ENCODE data around the gene AOX1.
"Not testable (repeated sequence)": the region's sequence is repeated elsewhere in the genome, so short reads cannot be mapped to it uniquely, and the experiment has no call there.

Gene AOX1

DNA sequence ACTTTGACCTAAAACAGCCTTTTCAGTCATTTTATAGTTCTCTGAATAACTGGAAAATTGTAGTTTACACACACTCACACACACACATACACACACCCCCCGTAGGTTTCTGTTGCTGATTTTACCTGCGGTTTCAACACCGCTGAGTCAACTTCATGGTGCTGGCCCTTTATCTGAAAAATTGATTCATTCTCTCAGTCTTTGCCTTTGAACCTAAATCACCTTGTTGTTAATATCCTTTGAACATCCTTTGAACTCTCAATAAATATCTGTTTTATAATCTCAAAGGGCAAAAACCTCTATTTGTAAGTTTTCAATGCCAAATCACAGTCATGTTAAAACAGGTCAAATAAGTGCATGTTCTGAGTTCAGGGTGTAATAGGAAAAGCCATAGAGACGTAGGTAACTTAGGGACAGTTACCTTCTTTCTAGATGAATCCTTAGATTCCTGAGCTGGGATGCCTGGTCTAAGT lies 116.9 kb downstream of the AOX1 start:
- DNase-seq (ENCODE audit: insufficient read length, low spot score) (no peak), FAIRE-seq (no peak)
- TF ChIP-seq PAX5 (IDR thresholded peaks at IDR 0.05; ENCODE audit: insufficient read depth, low read length, severe bottlenecking), result no peak
- no peak for TF ChIP-seq SPI1 (IDR thresholded peaks at IDR 0.05; ENCODE audit: low read depth, low read length)

DNA sequence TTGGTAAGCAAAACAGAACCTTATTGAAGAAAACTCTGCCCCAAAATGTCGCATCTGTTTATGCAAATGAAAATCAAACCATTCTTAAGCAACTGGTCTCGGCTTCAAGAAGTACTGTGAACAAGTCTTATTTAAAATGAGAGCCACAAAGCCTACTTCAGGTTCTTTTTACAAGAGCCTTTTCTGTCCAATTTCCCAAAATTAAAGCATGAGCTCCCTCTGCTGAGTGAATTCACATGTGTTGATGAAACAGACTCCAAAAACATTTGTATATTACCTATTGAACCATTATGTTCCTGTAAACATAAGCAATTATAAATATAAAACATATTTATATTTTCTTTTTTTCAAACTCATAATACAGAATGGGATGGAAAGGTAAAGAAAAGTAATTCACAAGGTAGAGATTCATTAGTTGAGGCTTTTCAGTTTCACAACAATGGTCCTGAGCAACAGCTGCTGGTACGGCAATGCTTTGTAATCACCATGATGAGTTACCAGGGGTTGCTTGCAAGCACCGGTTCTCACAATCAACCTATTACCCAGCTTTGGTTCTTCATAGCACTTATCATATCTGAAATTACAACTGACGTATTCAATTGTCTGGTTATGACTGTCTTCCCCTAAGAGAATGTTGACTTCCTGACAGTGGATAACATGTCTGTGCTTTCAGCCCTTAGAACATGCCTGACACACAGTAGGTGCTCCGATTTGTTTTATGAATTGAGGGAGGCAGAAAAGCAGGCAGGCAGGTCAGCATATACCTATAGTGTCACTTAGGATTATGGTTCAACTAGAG lies 117.5 kb downstream of the AOX1 start:
- peak; percentile 5 for FAIRE-seq

DNA sequence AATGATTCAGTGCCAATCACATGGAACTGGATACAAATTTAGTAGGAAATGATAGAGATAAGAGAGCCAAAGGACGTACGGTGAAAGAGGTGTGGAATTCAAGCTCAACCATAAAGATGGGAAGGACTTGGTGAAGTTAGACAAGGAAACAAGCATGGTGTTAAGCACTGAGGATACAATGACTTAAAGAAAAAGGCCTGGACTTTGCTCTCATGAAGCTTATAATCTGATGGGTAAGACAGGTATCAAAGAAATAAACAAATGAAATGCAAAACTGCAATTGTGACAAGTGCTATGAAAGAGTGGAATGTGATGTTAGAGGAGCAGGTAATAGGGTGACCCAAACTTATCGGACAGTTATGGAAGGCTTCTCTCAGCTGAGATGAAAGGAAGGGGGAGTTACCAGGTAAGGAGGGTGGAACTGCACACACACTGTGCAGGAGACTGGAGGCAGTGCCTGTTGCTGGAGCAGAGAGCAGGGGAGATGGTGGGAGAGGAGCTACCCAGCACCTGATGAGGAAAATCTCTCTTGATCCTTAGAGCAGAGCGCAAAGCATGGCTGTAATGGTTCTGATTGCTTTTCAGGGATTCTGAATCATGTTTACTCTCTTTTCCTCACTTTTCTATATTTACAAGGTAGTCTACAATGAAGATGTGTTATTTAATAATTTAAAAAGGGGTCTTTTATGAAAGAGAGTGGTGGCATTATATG lies 118.3 kb downstream of the AOX1 start:
- TF ChIP-seq SPI1 (IDR thresholded peaks at IDR 0.05; ENCODE audit: low read depth, low read length), result no peak
- TF ChIP-seq POLR2AphosphoS5 (IDR thresholded peaks at IDR 0.05; ENCODE audit: low read depth, low read length), result no peak
- no peak for TF ChIP-seq POU2F2 (IDR thresholded peaks at IDR 0.05; ENCODE audit: low read depth, low read length)
- TF ChIP-seq PAX5 (IDR thresholded peaks at IDR 0.05; ENCODE audit: insufficient read depth, low read length, severe bottlenecking), result no peak
- no peak for TF ChIP-seq POLR2A (IDR thresholded peaks at IDR 0.05; ENCODE audit: low read depth, low read length)
- no peak for TF ChIP-seq TAF1 (IDR thresholded peaks at IDR 0.05; ENCODE audit: low read depth, low read length)
- FAIRE-seq (peak; percentile 48), DNase-seq (ENCODE audit: insufficient read length, low spot score) (no peak)

More for the DNA sequence above, 117.5 kb downstream of the AOX1 start:
- DNase-seq (ENCODE audit: insufficient read length, low spot score), result no peak
- TF ChIP-seq POLR2A (IDR thresholded peaks at IDR 0.05; ENCODE audit: low read depth, low read length) (no peak), SPI1 (IDR thresholded peaks at IDR 0.05; ENCODE audit: low read depth, low read length) (no peak), PAX5 (IDR thresholded peaks at IDR 0.05; ENCODE audit: insufficient read depth, low read length, severe bottlenecking) (no peak), POU2F2 (IDR thresholded peaks at IDR 0.05; ENCODE audit: low read depth, low read length) (no peak), POLR2AphosphoS5 (IDR thresholded peaks at IDR 0.05; ENCODE audit: low read depth, low read length) (no peak), TAF1 (IDR thresholded peaks at IDR 0.05; ENCODE audit: low read depth, low read length) (no peak)

DNA sequence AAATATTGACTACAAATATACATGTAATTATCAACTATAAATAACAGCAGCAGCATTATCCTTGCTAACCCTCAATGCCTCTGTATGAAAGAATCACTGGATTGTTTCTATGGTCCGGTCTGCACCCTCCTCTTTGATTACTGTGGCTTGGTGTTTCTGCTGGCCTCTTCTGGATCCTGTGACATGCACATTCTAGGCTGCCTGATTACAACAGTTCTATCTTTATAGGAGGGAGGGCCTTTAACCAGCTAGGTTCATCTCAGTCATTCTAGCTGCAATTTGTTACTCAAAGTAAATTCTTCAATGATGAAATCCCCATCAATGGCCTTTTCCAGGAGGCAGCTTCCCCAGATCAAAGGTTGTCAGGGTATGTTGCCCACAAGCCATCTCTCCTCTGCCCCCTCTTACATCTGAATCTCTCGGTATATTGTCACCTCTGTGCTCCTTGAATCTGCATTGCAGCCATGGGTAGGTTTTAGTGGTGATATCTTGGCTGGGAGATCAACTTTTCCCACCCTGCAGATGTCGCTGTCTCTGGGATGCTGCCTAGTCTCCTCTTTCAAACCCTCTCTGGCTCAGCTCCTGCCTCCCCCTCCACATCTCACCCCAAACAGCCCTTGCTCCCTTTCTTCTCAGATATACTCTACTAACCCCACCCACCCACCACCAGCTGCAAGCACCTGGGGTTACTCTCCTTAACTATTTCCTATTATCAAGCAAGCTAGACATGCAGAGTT lies 119.7 kb downstream of the AOX1 start:
- no peak for DNase-seq (ENCODE audit: insufficient read length, low spot score)
- FAIRE-seq, result no peak

DNA sequence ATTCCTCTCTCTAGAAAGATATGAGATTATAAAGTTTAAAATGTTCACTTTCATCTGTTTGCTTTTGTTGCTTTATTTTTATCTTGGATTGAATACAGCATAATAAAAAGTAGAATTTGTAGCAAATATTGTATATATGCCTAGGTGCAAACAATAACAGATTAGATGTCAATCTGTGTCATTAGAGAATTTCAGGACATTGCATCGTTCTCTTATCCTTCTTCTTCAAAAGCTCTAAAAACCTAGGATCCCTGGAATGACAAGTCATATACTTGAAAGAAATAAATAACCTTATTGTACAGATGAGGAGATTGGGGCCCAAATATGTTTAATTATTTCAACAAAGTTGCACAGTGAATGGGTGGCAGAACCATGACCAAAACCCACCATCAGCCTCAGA lies 123.1 kb downstream of the AOX1 start:
- TF ChIP-seq TAF1 (IDR thresholded peaks at IDR 0.05; ENCODE audit: low read depth, low read length), result no peak
- TF ChIP-seq POU2F2 (IDR thresholded peaks at IDR 0.05; ENCODE audit: low read depth, low read length), result no peak
- no peak for TF ChIP-seq SPI1 (IDR thresholded peaks at IDR 0.05; ENCODE audit: low read depth, low read length)
- no peak for TF ChIP-seq POLR2A (IDR thresholded peaks at IDR 0.05; ENCODE audit: low read depth, low read length)
- TF ChIP-seq PAX5 (IDR thresholded peaks at IDR 0.05; ENCODE audit: insufficient read depth, low read length, severe bottlenecking), result no peak
- no peak for TF ChIP-seq POLR2AphosphoS5 (IDR thresholded peaks at IDR 0.05; ENCODE audit: low read depth, low read length)
- DNase-seq (ENCODE audit: insufficient read length, low spot score), result no peak
- FAIRE-seq, result no peak

More for the DNA sequence above, 119.7 kb downstream of the AOX1 start:
- TF ChIP-seq SPI1 (IDR thresholded peaks at IDR 0.05; ENCODE audit: low read depth, low read length) (no peak), POLR2AphosphoS5 (IDR thresholded peaks at IDR 0.05; ENCODE audit: low read depth, low read length) (no peak), POLR2A (IDR thresholded peaks at IDR 0.05; ENCODE audit: low read depth, low read length) (no peak), TAF1 (IDR thresholded peaks at IDR 0.05; ENCODE audit: low read depth, low read length) (no peak), PAX5 (IDR thresholded peaks at IDR 0.05; ENCODE audit: insufficient read depth, low read length, severe bottlenecking) (no peak), POU2F2 (IDR thresholded peaks at IDR 0.05; ENCODE audit: low read depth, low read length) (no peak)

DNA sequence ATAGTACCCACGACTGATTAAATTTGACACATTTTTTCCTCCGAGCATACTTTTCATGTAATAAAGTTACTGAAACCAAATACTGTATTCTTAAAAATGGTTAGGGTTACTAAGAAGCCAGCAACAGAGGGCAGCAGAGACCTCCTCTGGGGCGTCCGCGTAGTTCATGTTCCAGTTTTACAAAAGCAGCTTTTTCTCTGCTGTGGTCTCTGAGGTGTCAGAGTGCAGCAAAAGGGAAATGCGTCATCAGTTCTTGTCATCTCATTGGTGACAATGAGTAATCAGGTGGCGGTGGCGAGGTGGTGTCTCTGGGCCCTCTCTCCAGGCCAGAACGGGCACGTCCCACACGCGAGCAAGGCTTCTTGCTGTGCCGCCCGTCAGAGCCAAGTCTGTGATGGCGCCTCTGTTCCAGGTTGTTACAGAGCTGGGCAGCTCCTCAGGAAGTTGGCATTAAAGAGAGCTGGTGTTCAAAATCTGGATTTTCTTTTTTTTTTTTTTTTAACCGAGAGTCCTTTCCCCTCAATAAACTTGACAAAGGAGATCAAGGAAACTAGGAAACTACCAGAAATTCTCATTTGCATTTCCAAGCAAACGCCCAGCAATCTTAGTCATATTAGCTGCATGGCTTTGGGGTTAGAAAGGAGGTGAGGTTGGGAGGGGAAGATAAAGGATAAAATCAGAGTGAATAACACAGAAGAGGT lies 127.3 kb downstream of the AOX1 start:
- FAIRE-seq, result peak; percentile 96
- TF ChIP-seq POLR2A (IDR thresholded peaks at IDR 0.05; ENCODE audit: low read depth, low read length), result peak; percentile 95
- peak; percentile 95 for TF ChIP-seq POLR2AphosphoS5 (IDR thresholded peaks at IDR 0.05; ENCODE audit: low read depth, low read length)
- TF ChIP-seq PAX5 (IDR thresholded peaks at IDR 0.05; ENCODE audit: insufficient read depth, low read length, severe bottlenecking), result no peak
- TF ChIP-seq SPI1 (IDR thresholded peaks at IDR 0.05; ENCODE audit: low read depth, low read length), result peak; percentile 52
- peak; percentile 81 for TF ChIP-seq POU2F2 (IDR thresholded peaks at IDR 0.05; ENCODE audit: low read depth, low read length)
- peak; percentile 74 for TF ChIP-seq TAF1 (IDR thresholded peaks at IDR 0.05; ENCODE audit: low read depth, low read length)

DNA sequence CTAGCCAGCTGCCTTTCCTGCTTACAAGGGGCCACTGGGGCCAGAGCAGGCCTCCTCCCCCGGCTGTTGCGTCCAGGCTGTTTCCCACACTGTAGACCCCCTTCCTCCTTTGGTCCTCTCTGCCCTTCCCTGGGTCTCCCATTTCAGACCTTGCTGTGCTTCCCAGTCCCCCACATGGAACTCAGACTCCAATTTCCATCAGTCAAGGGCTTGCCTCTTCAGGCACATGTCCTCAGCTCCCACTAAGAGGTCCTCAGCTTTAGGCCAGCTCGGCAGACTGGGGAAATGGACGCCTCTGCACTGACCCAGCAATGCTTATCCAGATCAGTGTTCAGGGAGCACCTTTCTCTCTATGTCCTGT lies 127.9 kb downstream of the AOX1 start:
- DNase-seq (ENCODE audit: insufficient read length, low spot score) (no peak), FAIRE-seq (peak; percentile 13)
- no peak for TF ChIP-seq POLR2AphosphoS5 (IDR thresholded peaks at IDR 0.05; ENCODE audit: low read depth, low read length)
- TF ChIP-seq POLR2A (IDR thresholded peaks at IDR 0.05; ENCODE audit: low read depth, low read length), result no peak

More for the DNA sequence above, 127.3 kb downstream of the AOX1 start:
- DNase-seq (ENCODE audit: insufficient read length, low spot score), result peak; percentile 54

DNA sequence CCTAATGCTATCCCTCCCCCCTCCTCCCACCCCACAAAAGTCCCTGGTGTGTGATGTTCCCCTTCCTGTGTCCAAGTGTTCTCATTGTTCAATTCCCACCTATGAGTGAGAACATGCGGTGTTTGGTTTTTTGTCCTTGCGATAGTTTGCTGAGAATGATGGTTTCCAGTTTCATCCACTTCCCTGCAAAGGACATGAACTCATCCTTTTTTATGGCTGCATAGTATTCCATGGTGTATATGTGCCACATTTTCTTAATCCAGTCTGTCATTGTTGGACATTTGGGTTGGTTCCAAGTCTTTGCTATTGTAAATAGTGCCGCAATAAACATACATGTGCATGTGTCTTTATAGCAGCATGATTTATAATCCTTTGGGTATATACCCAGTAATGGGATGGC lies 129.2 kb downstream of the AOX1 start:
- DNase-seq (ENCODE audit: insufficient read length, low spot score); FAIRE-seq: not testable (repeated sequence)

DNA sequence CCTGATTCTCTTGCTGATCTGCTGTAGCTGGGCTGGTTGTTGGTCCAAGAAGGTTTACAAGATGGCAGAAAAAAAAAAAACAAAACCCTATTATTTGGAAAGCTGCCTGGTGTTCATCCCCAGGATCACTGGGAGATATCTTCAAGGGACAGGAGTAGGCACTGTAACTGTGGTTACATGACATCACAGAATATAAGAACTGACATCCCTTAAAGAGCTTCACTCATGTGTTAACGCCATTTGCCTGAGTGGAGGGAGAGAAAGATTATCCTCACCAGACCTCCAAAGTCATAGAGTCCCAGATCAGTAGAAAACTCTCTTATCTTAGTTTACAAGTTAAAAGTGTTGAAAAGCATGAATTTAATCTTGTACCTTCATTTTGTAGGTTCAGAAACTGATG lies 130.6 kb downstream of the AOX1 start:
- no peak for TF ChIP-seq POLR2AphosphoS5 (IDR thresholded peaks at IDR 0.05; ENCODE audit: low read depth, low read length)
- TF ChIP-seq SPI1 (IDR thresholded peaks at IDR 0.05; ENCODE audit: low read depth, low read length), result no peak
- TF ChIP-seq TAF1 (IDR thresholded peaks at IDR 0.05; ENCODE audit: low read depth, low read length), result no peak
- TF ChIP-seq PAX5 (IDR thresholded peaks at IDR 0.05; ENCODE audit: insufficient read depth, low read length, severe bottlenecking), result no peak
- TF ChIP-seq POU2F2 (IDR thresholded peaks at IDR 0.05; ENCODE audit: low read depth, low read length), result no peak
- TF ChIP-seq POLR2A (IDR thresholded peaks at IDR 0.05; ENCODE audit: low read depth, low read length), result no peak
- DNase-seq (ENCODE audit: insufficient read length, low spot score) (no peak), FAIRE-seq (no peak)

Measured in GM12891 (cell line).